ENCODE data around the gene PSMA8. TPM values are rescaled to one million over a fixed set of nuclear protein-coding genes. Genes with fewer than 3 reads are reported as not detected.

The PSMA8 gene
- total and polyA plus RNA-seq, 2 donors from 2014 or later = not detected

GRCh38 chr18:26215247-26215970 is 81.7 kb downstream of the PSMA8 start:
- no peak for FAIRE-seq
- H3K9ac ChIP-seq (ENCODE audit: low read length in 3 of 3) = no peak overlapping the region
- intact Hi-C loops (cut with DNase I) = no loop called here

GRCh38 chr18:26225022-26225693 is 91.5 kb downstream of the PSMA8 start:
- H3K36me3 ChIP-seq (ENCODE audit: control insufficient read depth in 2 of 3, insufficient read depth in 3 of 3, low read length in 3 of 3) = no peaks in the 10 kb centered on the region
- TF ChIP-seq CTCF (IDR thresholded peaks at IDR 0.05; ENCODE audit: borderline replicate concordance, extremely low read depth, insufficient read depth) = no peak
- peak overlapping the region in 1 of 3 donors; percentile 82 for H3K4me3 ChIP-seq (ENCODE audit: low read length in 3 of 3)
- no peak overlapping the region for H3K27ac ChIP-seq (ENCODE audit: low read depth in 2 of 2, low read length in 2 of 2)
- no peak overlapping the region for H3K9ac ChIP-seq (ENCODE audit: low read length in 3 of 3)
- no peaks in the 10 kb centered on the region for H3K27me3 ChIP-seq (ENCODE audit: control insufficient read depth, insufficient read depth, low read length)
- DNase-seq (peak in 1 of 5 donors; percentile 4), FAIRE-seq (no peak)
- peaks cover 0 to 2% (median 0%) of the 10 kb centered on the region in 3 donors for H3K4me1 ChIP-seq (ENCODE audit: control insufficient read depth in 2 of 3, insufficient read depth in 2 of 3, low read depth in 1 of 3, low read length in 3 of 3)
- no peaks in the 10 kb centered on the region for H3K9me3 ChIP-seq (ENCODE audit: control insufficient read depth in 2 of 3, insufficient read depth in 1 of 3, low read length in 3 of 3)
- intact Hi-C loops (cut with DNase I) = no loop called here

More at GRCh38 chr18:26215247-26215970, 81.7 kb downstream of the PSMA8 start:
- H3K4me1 ChIP-seq (ENCODE audit: control insufficient read depth in 2 of 3, insufficient read depth in 2 of 3, low read depth in 1 of 3, low read length in 3 of 3) = no peaks in the 10 kb centered on the region
- no peak for TF ChIP-seq CTCF (IDR thresholded peaks at IDR 0.05; ENCODE audit: borderline replicate concordance, extremely low read depth, insufficient read depth)
- H3K4me3 ChIP-seq (ENCODE audit: low read length in 3 of 3) = no peak overlapping the region
- no peaks in the 10 kb centered on the region for H3K36me3 ChIP-seq (ENCODE audit: control insufficient read depth in 2 of 3, insufficient read depth in 3 of 3, low read length in 3 of 3)
- no peak overlapping the region for H3K27ac ChIP-seq (ENCODE audit: low read depth in 2 of 2, low read length in 2 of 2)
- H3K27me3 ChIP-seq (ENCODE audit: control insufficient read depth, insufficient read depth, low read length) = no peaks in the 10 kb centered on the region
- no peaks in the 10 kb centered on the region for H3K9me3 ChIP-seq (ENCODE audit: control insufficient read depth in 2 of 3, insufficient read depth in 1 of 3, low read length in 3 of 3)
- DNase-seq = no peak

GRCh38 chr18:26225915-26226228 is 92.2 kb downstream of the PSMA8 start:
- Histone ChIP-seq H3K9ac (ENCODE audit: low read length in 3 of 3) (peak overlapping the region; percentile 39 to 48 (median 46)), H3K36me3 (ENCODE audit: control insufficient read depth in 2 of 3, insufficient read depth in 3 of 3, low read length in 3 of 3) (no peaks in the 10 kb centered on the region), H3K9me3 (ENCODE audit: control insufficient read depth in 2 of 3, insufficient read depth in 1 of 3, low read length in 3 of 3) (no peaks in the 10 kb centered on the region), H3K4me1 (ENCODE audit: control insufficient read depth in 2 of 3, insufficient read depth in 2 of 3, low read depth in 1 of 3, low read length in 3 of 3) (peaks cover 0 to 2% (median 0%) of the 10 kb centered on the region in 3 donors), H3K27me3 (ENCODE audit: control insufficient read depth, insufficient read depth, low read length) (no peaks in the 10 kb centered on the region), H3K4me3 (ENCODE audit: low read length in 3 of 3) (peak overlapping the region; percentile 73 to 86 (median 82)), H3K27ac (ENCODE audit: low read depth in 2 of 2, low read length in 2 of 2) (peak overlapping the region in 1 of 2 donors; percentile 29)
- intact Hi-C loops (cut with DNase I) = no loop called here
- FAIRE-seq (no peak), DNase-seq (no peak)
- TF ChIP-seq CTCF (IDR thresholded peaks at IDR 0.05; ENCODE audit: borderline replicate concordance, extremely low read depth, insufficient read depth) = no peak
